IMR-90 (cell line): ENCODE measurements around the gene RNF14. TPM values are rescaled to one million over a fixed set of nuclear protein-coding genes. Genes with fewer than 3 reads are reported as not detected.

Source experiments
- ATAC-seq: fragments of 200-7000 bp; cut with Tn5 transposase; 2 replicates; pipeline ENCODE4 v1.9.1; 2020; ENCODE audit warnings: low read depth, mild to moderate bottlenecking, moderate library complexity
- BruUV-seq: library from RNA; stranded (reverse); fragments of 400-500 nt; replicated peaks from 2 replicates; lab custom pipeline; 2021; lab: Mats Ljungman, UMichigan
- CTCF ChIA-PET: fragments of 300-600 bp; formaldehyde crosslinking; extraction: SDS; loops from one replicate; lab custom pipeline; 2021; ENCODE audit warnings: antibody characterized with exemption; lab: Yijun Ruan, JAX
- POLR2A ChIA-PET: fragments of 300-600 bp; sonication (Branson Sonifier 250); formaldehyde crosslinking; loops from one replicate; lab custom pipeline; 2022; ENCODE audit warnings: antibody characterized with exemption; ENCODE audit not compliant: unreplicated experiment; lab: Charles Lee
- DNase-seq: peaks from one replicate; pipeline ENCODE4 v3.0.0; 2013
- H2AFZ ChIP-seq: replicated peaks from 2 replicates; pipeline ENCODE3; 2013; ENCODE audit warnings: low read length, mild to moderate bottlenecking; ENCODE audit not compliant: poor library complexity
- H2AK5ac ChIP-seq: 2 replicates; pipeline ENCODE4 v1.6.1; 2013; ENCODE audit warnings: low read depth, low read length, inconsistent platforms
- H2AK9ac ChIP-seq: replicated peaks from 2 replicates; pipeline ENCODE3; 2013; ENCODE audit warnings: mild to moderate bottlenecking, low read depth, low read length, moderate library complexity; ENCODE audit not compliant: poor library complexity
- H2BK120ac ChIP-seq: 2 replicates; pipeline ENCODE4 v1.6.1; 2013; ENCODE audit warnings: low read depth, low read length, inconsistent platforms
- H2BK15ac ChIP-seq: 3 replicates; pipeline ENCODE4 v1.6.1; 2013; ENCODE audit warnings: low read depth, low read length, inconsistent platforms
- H2BK20ac ChIP-seq: 2 replicates; pipeline ENCODE4 v1.6.1; 2013; ENCODE audit warnings: low read depth, mild to moderate bottlenecking, inconsistent platforms, low read length, moderate library complexity
- H2BK5ac ChIP-seq: 2 replicates; pipeline ENCODE4 v1.6.1; 2013; ENCODE audit warnings: mild to moderate bottlenecking, low read depth, low read length, inconsistent platforms; ENCODE audit not compliant: poor library complexity, severe bottlenecking
- H3K14ac ChIP-seq: replicated peaks from 2 replicates; pipeline ENCODE4 v1.6.1; 2013; ENCODE audit warnings: low read depth, low read length, inconsistent platforms
- H3K18ac ChIP-seq: 2 replicates; pipeline ENCODE4 v1.6.1; 2013; ENCODE audit warnings: low read depth, low read length, control low read depth
- H3K23ac ChIP-seq: 2 replicates; pipeline ENCODE4 v1.6.1; 2013; ENCODE audit warnings: low read depth, low read length, inconsistent platforms
- H3K27ac ChIP-seq: 2 replicates; pipeline ENCODE4 v1.5.1; 2013; ENCODE audit warnings: mild to moderate bottlenecking, control low read depth, low read length; ENCODE audit not compliant: insufficient read depth
- H3K27me3 ChIP-seq: 2 replicates; pipeline ENCODE4 v1.6.1; 2013; ENCODE audit warnings: low read length; ENCODE audit not compliant: control insufficient read depth, insufficient read depth
- H3K36me3 ChIP-seq: 2 replicates; pipeline ENCODE4 v1.6.1; 2013; ENCODE audit warnings: low read length, mixed read lengths; ENCODE audit not compliant: control insufficient read depth, insufficient read depth
- H3K4ac ChIP-seq: 2 replicates; pipeline ENCODE4 v1.6.1; 2013; ENCODE audit warnings: low read depth, low read length, inconsistent platforms
- H3K4me1 ChIP-seq: 2 replicates; pipeline ENCODE4 v1.6.1; 2013; ENCODE audit warnings: low read length, mixed read lengths; ENCODE audit not compliant: control insufficient read depth, insufficient read depth
- H3K4me2 ChIP-seq: 2 replicates; pipeline ENCODE4 v1.6.1; 2013; ENCODE audit warnings: low read depth, mild to moderate bottlenecking, control low read depth, low read length, moderate library complexity
- H3K4me3 ChIP-seq: 2 replicates; pipeline ENCODE4 v1.5.1; 2013; ENCODE audit warnings: low read depth, mild to moderate bottlenecking, control low read depth, low read length, moderate library complexity; ENCODE audit not compliant: insufficient read depth
- H3K56ac ChIP-seq: 2 replicates; pipeline ENCODE4 v1.6.1; 2013; ENCODE audit warnings: low read length, inconsistent platforms; ENCODE audit not compliant: insufficient read depth; ENCODE audit errors: extremely low read depth
- H3K79me1 ChIP-seq, 2 experiments: 2 replicates each; pipeline ENCODE4 v1.6.1; 2013; ENCODE audit warnings: low read length in 2 of 2, inconsistent platforms in 1 of 2, low read depth in 1 of 2
- H3K9ac ChIP-seq: 2 replicates; pipeline ENCODE4 v1.6.1; 2013; ENCODE audit warnings: low read depth, low read length, control low read depth
- H3K9me1 ChIP-seq: 2 replicates; pipeline ENCODE4 v1.6.1; 2013; ENCODE audit warnings: low read length, inconsistent platforms; ENCODE audit not compliant: insufficient read depth
- H3K9me3 ChIP-seq: 2 replicates; pipeline ENCODE4 v1.6.1; 2013; ENCODE audit warnings: low read length; ENCODE audit not compliant: control insufficient read depth, insufficient read depth
- H4K20me1 ChIP-seq: 2 replicates; pipeline ENCODE4 v1.6.1; 2013; ENCODE audit warnings: low read length, inconsistent platforms; ENCODE audit not compliant: insufficient read depth
- H4K5ac ChIP-seq: 2 replicates; pipeline ENCODE4 v1.6.1; 2013; ENCODE audit warnings: mild to moderate bottlenecking, low read depth, low read length, control low read depth
- H4K8ac ChIP-seq, 2 experiments: 2 replicates each; pipeline ENCODE4 v1.6.1; 2013; ENCODE audit warnings: low read depth in 2 of 2, low read length in 2 of 2, control low read depth in 1 of 2, inconsistent platforms in 1 of 2
- H4K91ac ChIP-seq: 2 replicates; pipeline ENCODE4 v1.6.1; 2013; ENCODE audit warnings: low read depth, low read length, inconsistent platforms; ENCODE audit not compliant: insufficient read depth
- BHLHE40 ChIP-seq: fragments of 150-350 bp; IDR thresholded peaks from 2 replicates; pipeline ENCODE4 v1.6.1; 2016; ENCODE audit warnings: mild to moderate bottlenecking, low read depth, low read length
- CTCF ChIP-seq: conservative IDR thresholded peaks from 2 replicates; pipeline ENCODE4 v1.5.1; 2012; ENCODE audit warnings: mild to moderate bottlenecking, low read depth, low read length, improper control_type of control experiment
- FOS ChIP-seq: fragments of 150-350 bp; IDR thresholded peaks from 2 replicates; pipeline ENCODE4 v1.6.1; 2016; ENCODE audit warnings: low read depth, low read length
- MAFK ChIP-seq: IDR thresholded peaks from 2 replicates; pipeline ENCODE4 v1.6.1; 2012; ENCODE audit warnings: low read depth, low read length, improper control_type of control experiment
- MAZ ChIP-seq: IDR thresholded peaks from 2 replicates; pipeline ENCODE4 v1.6.1; 2012; ENCODE audit warnings: low read depth, mild to moderate bottlenecking, low read length, improper control_type of control experiment, moderate library complexity, borderline replicate concordance
- NFE2L2 ChIP-seq: fragments of 150-350 bp; IDR thresholded peaks from 2 replicates; pipeline ENCODE4 v1.6.1; 2016; ENCODE audit warnings: low read depth, mild to moderate bottlenecking, low read length
- WGBS, 2 experiments: methylation state at CpG; one replicate each; pipeline versions ENCODE4 v1.1.5 to v1.1.7; 2013; ENCODE audit warnings: missing lambda C conversion rate in 2 of 2; ENCODE audit not compliant: insufficient read length in 1 of 2; ENCODE audit errors: extremely low coverage in 2 of 2; 5-methylcytosine and 5-hydroxymethylcytosine counted together
- dilution Hi-C: fragments of 300-500 bp; cut with HindIII; formaldehyde crosslinking; loops from one replicate; pipeline ENCODE4 v1.14.3; 2018; ENCODE audit warnings: low sequenced_read_pairs; ENCODE audit not compliant: unreplicated experiment
- in situ Hi-C: fragments of 300-500 bp; cut with MboI; formaldehyde crosslinking; loops from 3 replicates; pipeline ENCODE4 v1.14.3; 2019; ENCODE audit warnings: low sequenced_read_pairs, inconsistent platforms, mixed read lengths
- intact Hi-C: fragments of 100-400 bp; cut with micrococcal nuclease; formaldehyde crosslinking; loops from 2 replicates; pipeline ENCODE4 v1.10.0; 2022
- polyA plus RNA-seq, 3 experiments: library from polyadenylated mRNA; depleted of rRNA; stranded (reverse); fragments of >200 nt; gene quantifications; 2 replicates each; pipeline ENCODE4 v1.2.3, GENCODE V29; 2012; ENCODE audit warnings: low replicate concordance in 1 of 3
- total RNA-seq: library from RNA; depleted of rRNA; stranded (reverse); fragments of >200 nt; gene quantifications from 2 replicates; pipeline ENCODE4 v1.2.3, GENCODE V29; 2012

The RNF14 gene
- total and polyA plus RNA-seq, 2 of the 4 experiments (the other 2 are of a cell fraction), result 36.1 to 106 TPM

- no peak for TF ChIP-seq BHLHE40
- no peak for TF ChIP-seq NFE2L2
Measured at GRCh38 chr5:141978389-141978788, 9.5 kb downstream of the RNF14 start (continued).

- Histone ChIP-seq H2BK15ac (no peak overlapping the region), H2BK20ac (no peak overlapping the region), H3K56ac (no peak overlapping the region), H3K23ac (no peak overlapping the region), H3K9me3 (no peaks in the 10 kb centered on the region), H3K4me3 (no peak overlapping the region), H3K18ac (no peak overlapping the region), H3K27ac (no peak overlapping the region), H3K4me1 (0 out of 2 replicates have a peak, but pooled peaks cover 2% of the 10 kb centered on the region), H3K9me1 (no peaks in the 10 kb centered on the region; the same call in 1 of the 2 replicates), H3K14ac (no peak overlapping the region), H4K91ac (no peak overlapping the region), H4K20me1 (peaks cover 4% of the 10 kb centered on the region; the same call in 1 of the 2 replicates), H2BK120ac (no peak overlapping the region), H3K4me2 (no peak overlapping the region), H4K5ac (no peak overlapping the region), H2AFZ (no peak overlapping the region), H3K4ac (no peak overlapping the region), H2AK5ac (no peak overlapping the region), H4K8ac (no peak overlapping the region), H3K79me1 (peaks cover 16 to 19% of the 10 kb centered on the region in 2 experiments; a peak in 3 of 4 replicates), H2AK9ac (no peak overlapping the region), H3K27me3 (no peaks in the 10 kb centered on the region), H2BK5ac (no peak overlapping the region), H3K36me3 (peaks cover 53% of the 10 kb centered on the region), H3K9ac (no peak overlapping the region)
- DNase-seq (no peak), ATAC-seq (no peak)
- ChIA-PET CTCF (no interaction called here), POLR2A (no interaction called here)
- TF ChIP-seq NFE2L2 (no peak), MAZ (no peak), MAFK (no peak), FOS (no peak), CTCF (no peak)
- BruUV-seq, result no TSS peak
- dilution Hi-C loops (loop anchor here (25.0 kb wide), 1 partner anchor 155 kb away; no protein-coding TSS in a partner anchor), in situ Hi-C loops (no loop called here), intact Hi-C loops (no loop called here)
- WGBS, 2 experiments, result no CpG with 5 or more reads among the region's 2 CpGs
Measured at GRCh38 chr5:141982626-141983025, 13.7 kb downstream of the RNF14 start.
